Mucosa of rectum (tissue), 2 donors: ENCODE data around the gene PDE3A.
"Not testable (repeated sequence)": the region's sequence is repeated elsewhere in the genome, so short reads cannot be mapped to it uniquely, and the experiment has no call there.

Experiments
- H3K27ac ChIP-seq, 2 donors: one replicate each; pipeline ENCODE4 v1.7.0; 2013; ENCODE audit warnings: inconsistent platforms in 2 of 2, low read depth in 2 of 2, low read length in 2 of 2
- H3K27me3 ChIP-seq, 2 donors: one replicate each; pipeline ENCODE4 v1.7.0; 2013; ENCODE audit warnings: low read length in 2 of 2; ENCODE audit not compliant: control insufficient read depth in 2 of 2, insufficient read depth in 2 of 2
- H3K36me3 ChIP-seq, 2 donors: one replicate each; pipeline ENCODE4 v1.7.0; 2013; ENCODE audit warnings: low read length in 2 of 2; ENCODE audit not compliant: control insufficient read depth in 2 of 2, insufficient read depth in 2 of 2
- H3K4me1 ChIP-seq, 2 donors: one replicate each; pipeline ENCODE4 v1.7.0; 2013; ENCODE audit warnings: low read length in 2 of 2, mild to moderate bottlenecking in 1 of 2; ENCODE audit not compliant: control insufficient read depth in 2 of 2, insufficient read depth in 2 of 2
- H3K4me3 ChIP-seq, 2 donors: one replicate each; pipeline ENCODE4 v1.7.0; 2013; ENCODE audit warnings: low read length in 2 of 2
- H3K9ac ChIP-seq, 2 donors: one replicate each; pipeline ENCODE4 v1.7.0; 2013; ENCODE audit warnings: low read length in 2 of 2, low read depth in 1 of 2, mild to moderate bottlenecking in 1 of 2
- H3K9me3 ChIP-seq, 2 donors: one replicate each; pipeline ENCODE4 v1.7.0; 2013; ENCODE audit warnings: low read length in 2 of 2; ENCODE audit not compliant: control insufficient read depth in 2 of 2
- donor health status: healthy.
- donor health status: Normal muscosa, but diverticular disease.

PDE3A gene

GRCh38 chr12:20547816-20548575 lies 179.7 kb downstream of the PDE3A start:
- no peak overlapping the region for H3K9ac ChIP-seq

GRCh38 chr12:20548611-20549010 lies 180.3 kb downstream of the PDE3A start:
- Histone ChIP-seq H3K9ac (no peak overlapping the region), H3K9me3 (no peaks in the 10 kb centered on the region), H3K27me3 (no peaks in the 10 kb centered on the region), H3K4me3 (no peak overlapping the region), H3K27ac (no peak overlapping the region), H3K4me1 (no peaks in the 10 kb centered on the region), H3K36me3 (no peaks in the 10 kb centered on the region)

More at GRCh38 chr12:20547816-20548575, 179.7 kb downstream of the PDE3A start:
- Histone ChIP-seq H3K4me3 (no peak overlapping the region), H3K27me3 (no peaks in the 10 kb centered on the region), H3K4me1 (no peaks in the 10 kb centered on the region), H3K36me3 (no peaks in the 10 kb centered on the region), H3K27ac (no peak overlapping the region), H3K9me3 (no peaks in the 10 kb centered on the region)

GRCh38 chr12:20549108-20549719 lies 180.9 kb downstream of the PDE3A start:
- no peaks in the 10 kb centered on the region for H3K4me1 ChIP-seq
- no peaks in the 10 kb centered on the region for H3K36me3 ChIP-seq
- H3K9ac ChIP-seq = no peak overlapping the region
- no peak overlapping the region for H3K4me3 ChIP-seq
- no peak overlapping the region for H3K27ac ChIP-seq
- H3K27me3 ChIP-seq = no peaks in the 10 kb centered on the region
- no peaks in the 10 kb centered on the region for H3K9me3 ChIP-seq

- not testable (repeated sequence) for H3K27ac ChIP-seq, H3K9me3 ChIP-seq, H3K27me3 ChIP-seq, H3K4me1 ChIP-seq, H3K9ac ChIP-seq, H3K4me3 ChIP-seq, H3K36me3 ChIP-seq
These were observed 183.6 kb downstream of the PDE3A start for GRCh38 chr12:20551742-20552442.

GRCh38 chr12:20552586-20552985 lies 184.2 kb downstream of the PDE3A start:
- not testable (repeated sequence) for H3K4me3 ChIP-seq, H3K9me3 ChIP-seq, H3K4me1 ChIP-seq, H3K27ac ChIP-seq, H3K27me3 ChIP-seq, H3K36me3 ChIP-seq, H3K9ac ChIP-seq

GRCh38 chr12:20555015-20555414 lies 186.7 kb downstream of the PDE3A start:
- Histone ChIP-seq H3K36me3 (peaks cover 0 to 3% of the 10 kb centered on the region in 2 donors), H3K9ac (no peak overlapping the region), H3K4me1 (no peaks in the 10 kb centered on the region), H3K9me3 (no peaks in the 10 kb centered on the region), H3K27me3 (no peaks in the 10 kb centered on the region), H3K4me3 (no peak overlapping the region), H3K27ac (no peak overlapping the region)

- Histone ChIP-seq H3K4me1 (no peaks in the 10 kb centered on the region), H3K36me3 (peaks cover 0 to 3% of the 10 kb centered on the region in 2 donors), H3K4me3 (no peak overlapping the region), H3K27me3 (no peaks in the 10 kb centered on the region), H3K9me3 (no peaks in the 10 kb centered on the region), H3K9ac (no peak overlapping the region), H3K27ac (no peak overlapping the region)
These were observed 187.4 kb downstream of the PDE3A start for GRCh38 chr12:20555771-20556170.

GRCh38 chr12:20557096-20557495 lies 188.8 kb downstream of the PDE3A start:
- Histone ChIP-seq H3K27ac (no peak overlapping the region), H3K9ac (no peak overlapping the region), H3K36me3 (peaks cover 0 to 3% of the 10 kb centered on the region in 2 donors), H3K4me1 (no peaks in the 10 kb centered on the region), H3K9me3 (no peaks in the 10 kb centered on the region), H3K4me3 (no peak overlapping the region), H3K27me3 (no peaks in the 10 kb centered on the region)

- Histone ChIP-seq H3K9ac (no peak overlapping the region), H3K9me3 (no peaks in the 10 kb centered on the region), H3K36me3 (peaks cover 0 to 3% of the 10 kb centered on the region in 2 donors), H3K4me1 (no peaks in the 10 kb centered on the region), H3K27ac (no peak overlapping the region), H3K4me3 (no peak overlapping the region), H3K27me3 (no peaks in the 10 kb centered on the region)
These were observed 192.6 kb downstream of the PDE3A start for GRCh38 chr12:20560935-20561334.

GRCh38 chr12:20561871-20562270 lies 193.5 kb downstream of the PDE3A start:
- Histone ChIP-seq H3K4me3 (no peak overlapping the region), H3K9ac (no peak overlapping the region), H3K9me3 (no peaks in the 10 kb centered on the region), H3K36me3 (peaks cover 0 to 3% of the 10 kb centered on the region in 2 donors), H3K27me3 (no peaks in the 10 kb centered on the region), H3K27ac (no peak overlapping the region), H3K4me1 (no peaks in the 10 kb centered on the region)
